ENCODE results near the gene ILKAP.

The ILKAP gene

DNA sequence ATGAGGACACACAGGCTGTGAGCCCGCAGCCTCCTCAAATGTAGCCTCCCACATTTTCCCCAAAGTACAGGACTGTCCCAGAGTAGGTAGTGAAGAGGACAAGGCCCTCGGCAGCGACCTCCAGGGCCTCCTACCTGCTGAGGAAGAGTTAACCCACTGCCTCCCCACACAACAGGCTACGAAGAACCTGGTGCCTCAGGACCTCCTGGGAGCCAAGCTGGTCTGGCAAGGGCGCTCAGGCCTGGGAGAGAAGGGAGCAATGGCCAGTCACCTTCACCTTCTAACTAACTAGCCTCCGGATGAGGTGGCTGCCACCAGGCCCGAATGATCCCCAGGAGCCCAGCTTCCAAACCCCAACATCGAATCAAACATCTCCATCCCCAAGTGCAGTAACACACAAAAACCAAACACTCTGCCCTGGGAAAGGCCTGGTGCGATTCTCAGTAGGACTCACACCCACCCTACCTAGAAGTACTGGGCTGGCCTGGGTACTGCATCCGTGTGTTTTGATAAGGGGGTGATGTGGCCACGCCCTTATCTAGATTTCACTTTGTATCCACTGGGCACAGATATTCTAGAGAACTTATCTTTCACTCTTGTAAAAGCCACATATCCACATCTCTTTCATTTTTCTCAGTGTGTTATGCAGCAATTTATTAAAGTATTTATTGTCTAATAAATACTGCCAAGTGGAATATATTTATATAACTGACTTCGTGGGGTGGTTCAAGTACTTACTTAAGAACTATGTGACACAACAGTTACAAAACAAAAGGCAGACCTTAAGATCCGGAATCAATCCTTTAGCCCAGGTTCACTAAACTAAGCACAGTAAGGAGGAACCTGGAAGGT lies 35.1 kb downstream of the ILKAP start:
- DNase-seq (ENCODE audit: low read depth), result no peak
- no peak overlapping the region for H3K4me3 ChIP-seq (ENCODE audit: low read depth, low read length)

DNA sequence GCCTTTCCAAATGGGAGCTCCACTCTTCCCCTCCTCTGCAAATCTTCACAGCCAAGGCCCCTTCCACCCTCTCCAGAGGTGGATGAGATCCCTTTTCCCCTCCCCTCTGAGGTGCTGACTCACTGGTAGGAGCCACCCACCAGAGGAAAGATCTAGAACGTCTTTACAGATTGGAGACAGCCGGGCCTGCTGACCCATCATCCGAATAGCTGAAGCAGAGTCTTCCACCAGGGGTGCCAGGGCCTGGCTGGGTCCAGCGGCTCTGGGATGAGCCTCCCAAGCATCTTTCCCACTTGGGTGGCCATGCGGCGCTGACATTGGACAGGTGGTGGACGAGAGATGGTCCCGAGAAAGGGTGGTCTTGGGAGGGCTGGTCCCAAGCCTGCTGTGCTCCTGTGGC lies 35.7 kb downstream of the ILKAP start:
- no peak for DNase-seq (ENCODE audit: low read depth)
- H3K4me3 ChIP-seq (ENCODE audit: low read depth, low read length), result no peak overlapping the region

DNA sequence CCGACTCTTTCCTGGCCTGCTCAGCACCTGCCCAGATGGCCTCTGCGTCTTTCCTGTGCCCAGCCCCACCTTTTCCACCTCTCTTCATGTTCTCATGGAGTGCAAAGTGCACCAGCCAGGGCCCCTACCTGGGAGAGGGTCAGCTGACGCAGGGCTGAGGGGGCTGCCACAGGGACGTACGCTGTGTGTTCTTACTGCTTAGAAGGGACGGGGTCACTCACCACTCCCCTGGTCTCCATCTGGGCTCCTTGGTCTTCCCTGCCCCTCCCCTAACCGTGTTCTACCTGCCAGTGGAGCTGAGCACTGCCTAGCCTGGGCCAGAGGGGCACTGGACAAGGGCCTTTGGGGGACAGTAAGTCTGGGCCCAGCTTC lies 36.2 kb downstream of the ILKAP start:
- DNase-seq (ENCODE audit: low read depth), result no peak
- H3K4me3 ChIP-seq (ENCODE audit: low read depth, low read length), result no peak overlapping the region

DNA sequence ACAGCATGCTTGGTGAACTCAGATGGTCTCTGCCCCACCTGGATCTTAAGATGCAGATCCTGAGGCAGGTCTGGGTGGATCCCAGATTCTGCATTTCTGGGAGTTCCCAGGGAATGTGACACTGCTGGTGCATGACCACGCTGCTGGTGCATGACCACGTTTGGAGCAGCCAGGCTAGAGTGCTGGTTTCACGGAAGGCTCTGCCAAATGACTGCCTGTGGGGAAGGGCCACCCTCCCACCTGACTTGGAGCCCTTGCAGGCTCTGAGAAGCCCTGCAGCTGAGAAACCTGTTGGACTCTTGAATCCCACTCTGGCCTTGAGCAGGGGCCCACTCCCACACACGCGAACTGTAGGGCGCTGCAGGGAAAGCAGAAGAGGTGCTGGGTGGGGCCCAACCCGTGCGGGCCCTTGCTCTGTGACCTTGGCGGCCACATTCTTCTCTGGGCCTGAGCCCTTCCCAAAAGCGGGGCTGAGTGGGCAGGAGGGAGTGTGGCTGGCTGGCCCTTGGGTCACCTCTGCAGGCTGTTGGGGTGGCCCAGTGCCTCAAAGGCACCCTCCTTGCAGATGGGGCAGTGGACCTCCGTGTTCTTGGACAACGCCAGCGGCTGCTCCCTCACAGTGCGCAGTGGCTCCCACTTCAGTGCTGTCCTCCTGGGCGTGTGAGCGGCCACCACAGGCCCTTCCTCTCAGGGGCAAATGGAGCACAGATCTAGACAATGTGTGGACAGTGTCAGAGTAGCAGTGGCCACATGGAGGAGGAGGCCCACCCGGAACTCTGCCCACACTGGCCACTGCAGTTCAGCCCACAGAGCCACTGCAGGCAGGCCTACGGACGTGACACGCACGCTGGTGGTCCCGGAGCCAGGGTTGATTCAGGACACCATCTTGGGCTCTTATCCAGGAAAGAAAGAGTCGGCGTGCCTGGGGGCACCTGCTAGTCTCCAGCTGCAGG lies 36.8 kb downstream of the ILKAP start:
- no peak for DNase-seq (ENCODE audit: low read depth)
- no peak overlapping the region for H3K4me3 ChIP-seq (ENCODE audit: low read depth, low read length)

DNA sequence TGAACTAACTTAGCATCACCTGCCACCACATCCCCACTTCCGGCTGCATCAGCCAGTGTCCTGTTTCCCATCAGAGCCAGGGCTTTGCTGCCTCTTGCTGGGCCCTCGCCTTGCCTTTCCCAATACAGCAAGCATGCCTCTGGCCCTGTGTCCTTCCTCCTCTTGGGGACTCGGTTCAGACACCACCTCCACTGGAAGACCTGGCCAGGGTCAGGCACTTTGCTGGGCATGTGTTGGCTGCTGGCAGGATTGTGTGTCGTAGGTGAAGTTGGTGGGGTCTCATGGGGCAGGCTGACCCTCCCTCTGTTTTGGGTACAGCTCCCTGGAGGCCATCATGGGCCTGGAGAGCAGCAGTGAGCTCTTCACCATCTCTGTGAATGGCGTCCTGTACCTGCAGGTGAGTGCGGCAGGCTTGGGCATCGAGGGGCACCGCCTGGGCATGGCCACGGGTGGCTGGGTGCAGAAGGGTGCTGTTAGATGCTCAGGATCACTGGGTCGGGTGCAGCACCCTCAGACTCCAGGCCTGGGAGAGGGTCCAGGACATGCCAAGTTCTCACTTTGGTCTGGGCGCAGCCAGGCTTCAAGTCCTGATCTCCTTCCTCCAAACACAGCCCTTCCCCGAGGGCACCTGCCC lies 38.1 kb downstream of the ILKAP start:
- no peak overlapping the region for H3K4me3 ChIP-seq (ENCODE audit: low read depth, low read length)
- DNase-seq (ENCODE audit: low read depth), result no peak

DNA sequence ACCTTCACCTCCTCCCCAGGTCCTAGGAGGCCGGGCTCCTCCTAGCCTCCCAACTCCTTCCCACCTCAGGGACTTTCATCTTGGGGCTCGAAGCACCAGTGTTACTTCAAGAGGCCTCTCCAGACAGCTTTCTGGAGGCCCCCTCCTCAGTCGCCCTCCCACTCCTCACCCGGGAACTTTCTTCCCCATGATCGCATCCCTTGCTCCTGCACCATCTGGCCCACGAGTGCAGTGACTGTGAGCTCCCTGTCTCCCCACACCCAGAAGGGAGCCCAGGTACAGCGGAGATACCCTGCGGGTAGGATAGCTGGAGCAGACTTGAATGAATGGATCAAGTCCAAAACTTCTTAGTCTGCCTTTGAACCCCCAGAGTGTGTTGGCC lies 38.6 kb downstream of the ILKAP start:
- no peak overlapping the region for H3K4me3 ChIP-seq (ENCODE audit: low read depth, low read length)
- DNase-seq (ENCODE audit: low read depth), result no peak

DNA sequence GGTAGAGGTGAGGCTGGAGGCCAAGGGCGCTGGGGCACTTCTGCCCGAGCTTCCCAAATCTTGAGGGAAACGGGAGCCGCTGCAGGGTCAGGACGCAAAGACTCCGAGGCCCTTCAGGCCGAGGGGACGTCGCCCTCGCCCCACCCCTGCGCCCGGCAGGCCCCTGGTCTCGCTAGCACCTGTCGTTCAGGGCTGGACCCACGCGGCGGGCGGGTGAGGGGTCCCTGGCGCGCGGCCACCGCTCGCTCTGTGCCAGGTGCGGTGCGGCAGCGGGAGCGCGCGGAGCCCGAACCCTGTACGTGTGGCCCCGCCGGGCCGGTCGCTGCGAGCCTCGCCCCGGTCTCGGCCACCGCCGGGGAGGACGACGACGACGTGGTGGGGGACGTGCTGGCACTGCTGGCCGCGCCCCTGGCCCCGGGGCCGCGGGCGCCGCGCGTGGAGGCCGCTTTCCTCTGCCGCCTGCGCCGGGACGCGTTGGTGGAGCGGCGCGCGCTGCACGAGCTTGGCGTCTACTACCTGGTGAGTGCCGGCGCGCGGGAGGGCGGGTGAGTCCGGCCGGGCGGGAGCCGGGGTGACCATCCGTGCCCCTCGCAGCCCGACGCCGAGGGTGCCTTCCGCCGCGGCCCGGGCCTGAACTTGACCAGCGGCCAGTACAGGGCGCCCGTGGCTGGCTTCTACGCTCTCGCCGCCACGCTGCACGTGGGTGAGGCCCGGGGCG lies 39.9 kb downstream of the ILKAP start:
- peak overlapping the region; percentile 30 for H3K4me3 ChIP-seq (ENCODE audit: low read depth, low read length)
- DNase-seq (ENCODE audit: low read depth), result no peak

DNA sequence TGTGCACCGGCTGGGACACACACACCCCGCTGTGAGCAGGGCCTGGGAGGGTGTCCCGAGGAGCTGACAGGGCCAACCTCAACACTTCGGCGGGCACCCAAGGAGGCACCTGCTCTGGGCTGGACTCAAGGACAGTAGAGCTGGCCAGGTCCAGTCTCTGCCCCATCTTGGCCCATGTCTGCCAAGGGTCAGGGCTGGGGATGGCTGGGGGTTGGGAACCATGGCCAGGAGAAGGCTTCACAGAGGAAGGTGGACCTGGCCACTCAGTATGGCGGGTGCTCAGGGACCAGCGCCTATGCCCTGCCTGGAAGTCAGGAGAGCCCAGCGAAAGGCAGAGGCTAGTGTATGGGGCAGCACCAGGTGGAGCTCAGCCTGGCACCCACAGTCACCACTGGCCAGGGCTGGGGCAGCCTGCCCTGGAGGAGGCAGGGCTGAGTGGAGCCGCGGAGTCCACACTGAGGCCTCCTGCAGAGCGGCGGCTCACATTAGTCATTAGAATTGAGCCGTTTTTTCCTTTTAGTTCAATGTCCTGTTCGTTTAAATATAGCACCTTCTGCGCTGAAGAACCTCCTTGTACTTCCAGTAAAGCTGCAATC lies 40.6 kb downstream of the ILKAP start:
- DNase-seq (ENCODE audit: low read depth), result no peak
- peak overlapping the region; percentile 30 for H3K4me3 ChIP-seq (ENCODE audit: low read depth, low read length)

DNA sequence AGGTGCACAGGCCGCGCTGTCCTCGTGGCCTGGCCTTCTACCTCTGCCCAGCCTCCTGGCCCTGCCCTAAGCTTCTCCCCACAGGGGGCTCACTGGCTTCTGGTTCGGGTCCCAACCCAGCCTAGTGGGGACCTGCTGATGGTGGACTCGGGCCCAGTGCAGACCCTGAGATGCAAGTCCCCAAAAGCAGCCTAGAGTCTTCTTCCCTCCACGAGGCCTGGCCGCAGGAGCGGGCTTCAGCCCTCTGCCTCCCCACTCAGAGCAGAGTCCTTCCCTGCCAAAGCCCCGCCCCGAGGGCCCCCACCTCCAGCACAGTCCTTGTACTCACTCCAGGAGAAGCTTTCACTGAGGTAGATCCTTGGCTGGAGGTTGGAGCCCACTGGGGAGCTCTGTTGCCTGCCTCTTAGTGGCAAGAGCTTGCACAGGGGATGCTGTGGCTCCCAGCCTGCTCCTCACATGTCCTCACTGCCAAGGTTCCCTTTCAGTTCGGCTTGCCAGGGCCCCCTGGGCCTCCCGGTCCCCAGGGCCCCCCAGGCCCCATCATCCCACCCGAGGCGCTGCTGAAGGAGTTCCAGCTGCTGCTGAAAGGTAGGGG lies 41.1 kb downstream of the ILKAP start:
- H3K4me3 ChIP-seq (ENCODE audit: low read depth, low read length), result no peak overlapping the region
- no peak for DNase-seq (ENCODE audit: low read depth)

DNA sequence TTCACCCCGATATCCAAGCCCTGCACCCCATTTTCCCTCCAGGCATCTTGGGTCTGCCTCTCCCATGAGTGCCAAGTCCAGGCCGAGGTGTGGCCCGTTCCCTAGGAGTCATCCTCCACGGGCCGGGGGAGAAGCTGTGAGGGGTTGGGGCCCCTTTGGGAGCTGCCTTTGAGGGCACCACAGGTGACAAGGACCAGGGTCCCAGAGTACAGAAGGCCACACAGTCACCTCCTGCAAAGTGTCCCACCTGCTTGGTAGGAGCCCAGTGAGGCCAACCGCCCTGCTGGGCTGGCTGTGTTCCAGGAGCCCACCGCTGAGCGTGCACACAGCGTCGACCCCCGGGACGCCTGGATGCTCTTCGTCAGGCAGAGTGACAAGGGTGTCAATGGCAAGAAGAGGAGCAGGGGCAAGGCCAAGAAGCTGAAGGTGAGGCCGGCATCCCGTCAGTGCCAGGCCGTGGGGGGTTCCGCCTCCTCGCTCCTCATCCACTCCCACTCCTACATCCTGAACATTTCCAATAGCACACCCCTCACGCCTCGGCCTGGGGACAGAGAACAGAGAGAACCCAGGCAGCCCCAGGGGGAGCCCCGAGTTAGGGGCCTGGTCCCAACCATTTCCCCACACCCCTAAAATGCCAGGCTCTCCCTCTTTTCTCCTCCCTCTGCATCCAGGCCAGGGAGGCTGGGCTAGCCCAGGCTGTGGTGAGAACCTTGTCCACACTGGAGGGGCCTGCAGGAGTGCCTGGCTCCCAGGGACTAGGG lies 42.0 kb downstream of the ILKAP start:
- no peak overlapping the region for H3K4me3 ChIP-seq (ENCODE audit: low read depth, low read length)
- DNase-seq (ENCODE audit: low read depth), result no peak

DNA sequence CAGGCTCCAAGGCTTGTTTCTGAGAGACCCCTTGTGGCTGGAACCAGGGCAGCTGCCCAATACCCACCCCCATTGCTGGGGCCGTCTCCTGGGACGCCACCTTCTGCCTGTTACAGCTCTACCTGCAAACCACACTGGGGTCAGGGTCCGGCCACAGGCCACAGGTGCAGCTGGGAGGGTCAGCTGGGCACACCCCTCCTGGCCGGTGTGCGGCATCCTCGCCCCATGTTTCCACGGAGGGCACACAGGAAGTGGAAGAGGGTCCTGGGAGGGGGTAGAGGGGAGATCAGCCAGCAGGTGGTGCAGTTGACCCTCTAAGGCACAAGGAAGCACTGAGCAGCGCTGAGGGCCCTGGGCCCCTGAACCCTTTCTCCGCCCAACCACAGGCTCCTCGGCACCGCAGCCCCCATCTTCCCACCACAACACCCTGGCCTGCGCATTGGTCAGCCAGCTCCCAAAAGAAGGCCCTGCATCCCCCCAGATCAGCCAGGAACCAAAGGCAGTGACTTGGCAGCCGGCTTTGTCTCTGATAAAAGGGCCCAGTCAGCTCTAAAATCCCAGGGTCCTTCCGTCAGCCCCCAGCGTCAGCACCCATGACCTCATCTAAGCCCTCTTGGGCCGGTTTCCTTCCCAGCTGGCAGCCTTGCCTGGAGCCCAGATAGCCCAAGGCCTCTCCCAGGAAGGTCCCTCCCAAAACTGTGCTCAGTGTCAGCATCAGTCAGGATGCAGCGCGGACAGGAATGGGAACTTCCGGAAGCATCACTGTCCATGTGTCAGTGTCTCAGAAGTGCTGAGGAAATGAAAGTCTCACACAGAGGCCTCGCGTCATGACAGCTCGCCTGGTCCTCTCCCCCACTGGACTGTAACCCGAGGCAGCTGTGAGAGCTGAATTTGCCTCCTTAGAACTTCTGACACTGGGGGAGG lies 43.0 kb downstream of the ILKAP start:
- DNase-seq (ENCODE audit: low read depth), result no peak
- H3K4me3 ChIP-seq (ENCODE audit: low read depth, low read length), result no peak overlapping the region

DNA sequence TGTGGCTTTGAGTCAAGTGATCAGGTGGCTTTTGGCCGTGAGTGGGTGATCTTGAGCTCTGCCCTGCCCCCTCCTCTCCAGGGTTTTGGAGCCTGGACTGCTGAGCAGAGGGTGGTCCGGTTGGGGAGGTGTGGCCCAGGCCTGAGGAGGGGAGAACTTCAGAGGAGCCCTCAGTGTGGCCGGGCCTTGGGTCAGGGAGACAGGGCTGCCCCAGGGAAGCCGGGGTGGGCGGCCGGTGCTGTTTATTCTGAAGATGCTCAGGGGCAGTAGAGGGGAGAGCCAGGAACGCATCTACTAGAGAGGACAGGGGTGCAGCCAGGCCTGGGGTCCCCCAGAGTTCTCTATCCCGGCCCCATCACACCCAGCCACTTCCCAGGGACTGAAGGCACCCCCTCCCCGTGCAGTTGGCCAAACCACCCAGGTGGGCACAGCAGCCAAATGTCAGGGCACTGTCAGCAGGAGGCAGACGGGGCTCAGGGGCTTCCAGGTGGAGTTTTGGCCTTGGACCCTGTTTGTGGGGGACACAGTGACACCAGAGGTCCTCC lies 43.8 kb downstream of the ILKAP start:
- H3K4me3 ChIP-seq (ENCODE audit: low read depth, low read length), result peak overlapping the region; percentile 48
- DNase-seq (ENCODE audit: low read depth), result no peak

DNA sequence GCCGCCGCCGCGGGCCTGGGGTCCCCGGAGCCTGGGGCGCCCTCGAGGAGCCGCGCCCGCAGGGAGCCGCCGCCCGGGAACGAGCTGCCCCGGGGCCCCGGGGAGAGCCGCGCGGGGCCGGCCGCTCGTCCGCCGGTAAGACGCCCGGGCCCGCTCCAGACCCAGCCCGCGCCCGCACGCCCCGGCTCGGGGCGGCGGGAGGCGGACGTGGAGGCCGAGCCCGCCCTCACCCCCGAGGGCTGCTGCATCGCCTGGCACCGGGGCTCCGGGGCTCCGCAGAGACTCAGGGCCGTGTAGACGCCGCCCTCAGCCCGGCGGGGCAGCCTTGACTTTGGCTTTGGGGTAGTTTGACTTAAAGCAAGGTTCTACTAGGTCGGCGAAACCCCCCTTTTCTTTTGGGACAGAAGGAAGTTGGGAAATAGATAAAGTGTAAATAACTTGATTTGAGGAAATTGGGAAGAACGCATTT lies 44.4 kb downstream of the ILKAP start:
- peak overlapping the region; percentile 48 for H3K4me3 ChIP-seq (ENCODE audit: low read depth, low read length)
- no peak for DNase-seq (ENCODE audit: low read depth)

DNA sequence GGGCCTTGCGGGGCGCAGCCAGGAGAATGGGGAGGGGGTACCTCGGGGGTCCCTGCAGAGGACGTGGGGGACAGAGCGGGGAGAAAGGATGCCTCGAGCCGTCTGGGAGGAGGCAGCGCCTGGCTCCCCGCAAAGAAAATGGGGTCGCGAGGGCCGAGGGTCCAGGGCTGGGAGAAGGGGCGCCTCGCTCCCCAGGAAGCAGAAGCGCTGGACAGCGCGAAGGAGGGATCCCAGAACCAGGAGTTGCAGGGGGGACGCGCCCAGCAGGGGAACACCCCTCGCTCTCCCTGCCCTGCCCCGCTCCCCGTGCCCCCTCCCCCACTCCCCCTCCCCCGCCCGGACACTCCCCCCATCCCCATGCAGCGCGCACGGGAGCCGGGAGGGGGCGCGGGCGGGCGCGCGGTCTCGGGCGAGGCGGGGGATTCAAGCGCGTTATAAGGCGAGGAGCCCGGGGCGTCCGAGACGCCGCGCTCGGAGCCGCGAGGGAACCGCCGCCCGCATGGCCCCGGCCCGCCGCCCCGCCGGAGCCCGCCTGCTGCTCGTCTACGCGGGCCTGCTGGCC lies 44.9 kb downstream of the ILKAP start, which contains the start of gene ERFE:
Gene ERFE, plus strand, starts transcription at position 462 of the 562 bp plus-strand sequence. Its CDS starts 38 bp downstream, at position 500.
- no peak for DNase-seq (ENCODE audit: low read depth)
- peak within 1 kb of the TSS; percentile 48 for H3K4me3 ChIP-seq (ENCODE audit: low read depth, low read length)

DNA sequence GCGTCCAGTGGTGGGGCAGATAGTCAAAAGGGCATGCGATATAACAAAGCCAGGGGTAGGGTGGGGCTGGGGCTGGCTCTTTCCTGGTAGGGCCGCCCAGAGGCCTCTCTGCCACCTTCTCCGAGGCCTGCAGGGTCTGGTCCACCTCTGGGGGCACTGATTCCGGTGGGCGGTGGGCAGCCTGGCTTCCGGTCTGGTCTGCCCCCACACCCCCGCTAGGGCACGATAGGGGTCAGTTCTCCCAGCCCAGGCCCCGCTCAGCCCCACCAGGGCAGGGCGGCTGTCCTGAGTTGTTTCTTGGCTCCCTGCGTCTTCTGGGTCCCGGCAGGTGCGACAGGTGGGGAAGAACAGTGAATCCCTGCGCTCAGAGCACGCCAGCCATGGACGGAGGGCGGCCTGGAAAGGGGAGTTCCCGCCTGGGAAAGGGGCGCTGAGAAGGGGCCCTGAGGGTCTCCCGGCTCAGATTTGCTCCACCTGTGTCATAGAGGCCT lies 45.4 kb downstream of the ILKAP start:
- H3K4me3 ChIP-seq (ENCODE audit: low read depth, low read length), result peak overlapping the region; percentile 26
- no peak for DNase-seq (ENCODE audit: low read depth)

DNA sequence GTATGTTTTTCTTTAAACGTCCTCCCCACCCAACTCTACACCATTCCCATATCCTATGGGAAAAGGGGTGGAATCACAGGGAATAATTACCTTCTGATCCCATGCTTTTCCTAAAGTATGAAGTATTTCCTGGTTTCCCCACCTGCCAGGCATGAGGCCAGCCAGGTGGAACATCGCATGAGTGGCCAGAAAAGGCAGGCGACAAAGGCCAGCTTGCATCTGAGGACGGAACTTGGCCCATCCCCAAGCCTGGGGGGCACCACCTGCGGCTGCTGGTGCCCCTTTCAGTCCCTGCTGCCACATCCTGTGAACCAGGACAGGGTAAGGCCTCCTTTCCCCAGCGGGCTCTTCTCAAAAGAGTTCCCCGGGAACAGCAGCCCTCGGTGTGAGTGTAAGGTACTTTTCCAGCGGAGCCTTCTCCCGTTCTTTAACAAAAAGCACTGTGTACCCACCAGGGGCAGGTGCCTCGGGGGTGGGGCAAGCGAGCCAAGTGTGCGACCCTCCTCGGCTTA lies 45.9 kb downstream of the ILKAP start:
- H3K4me3 ChIP-seq (ENCODE audit: low read depth, low read length), result no peak overlapping the region
- no peak for DNase-seq (ENCODE audit: low read depth)
